ENCODE measurements around the gene PIK3CD. TPM values are rescaled to one million over a fixed set of nuclear protein-coding genes. Genes with fewer than 3 reads are reported as not detected.
A peak's percentile ranks its signal among the peaks of the same experiment; 100 is the strongest.
"Not testable (repeated sequence)": the region's sequence is repeated elsewhere in the genome, so short reads cannot be mapped to it uniquely, and the experiment has no call there.

Gene PIK3CD
- total RNA-seq, 2 experiments from 2014 or later, result 96.6 to 101 TPM

DNA sequence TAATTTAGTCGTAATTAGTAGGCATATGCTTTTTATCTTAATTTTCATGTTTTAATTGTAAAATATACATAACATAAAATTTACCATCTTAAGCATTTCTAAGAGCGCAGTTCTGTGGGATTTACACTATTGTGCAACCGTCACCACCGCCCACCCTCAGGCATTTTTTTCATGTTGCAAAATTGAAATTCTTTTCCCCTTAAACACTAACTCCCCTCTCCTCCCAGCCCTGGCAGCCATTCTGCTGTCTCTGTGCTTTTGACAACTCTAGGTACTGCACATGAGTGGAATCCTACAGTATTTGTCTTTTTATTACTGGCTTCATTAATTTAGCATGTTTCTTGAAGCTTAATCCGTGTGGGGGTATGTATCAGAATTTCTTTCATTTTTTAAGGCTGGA lies 7.8 kb downstream of the PIK3CD start:
- Mint-ChIP-seq H3K4me1 (ENCODE audit: low read depth) (peaks cover 76% of the 10 kb centered on the region), H3K9me3 (peaks cover 2% of the 10 kb centered on the region), H3K36me3 (ENCODE audit: low read depth) (peaks cover 22% of the 10 kb centered on the region), H3K27me3 (ENCODE audit: low read depth) (no peaks in the 10 kb centered on the region), H3K27ac (peak overlapping the region; percentile 68), H3K4me3 (no peak overlapping the region)
- intact Hi-C loops (cut with micrococcal nuclease), result loop anchor here (10.0 kb wide), 1 partner anchor 785 kb away; the partner anchor contains the start of gene ENO1
- DNase-seq, result no peak
- CTCF ChIA-PET, result interaction anchor here (1.1 kb wide), 1 partner anchor 12 kb away, joined by 3 read pairs; no protein-coding TSS in a partner anchor

DNA sequence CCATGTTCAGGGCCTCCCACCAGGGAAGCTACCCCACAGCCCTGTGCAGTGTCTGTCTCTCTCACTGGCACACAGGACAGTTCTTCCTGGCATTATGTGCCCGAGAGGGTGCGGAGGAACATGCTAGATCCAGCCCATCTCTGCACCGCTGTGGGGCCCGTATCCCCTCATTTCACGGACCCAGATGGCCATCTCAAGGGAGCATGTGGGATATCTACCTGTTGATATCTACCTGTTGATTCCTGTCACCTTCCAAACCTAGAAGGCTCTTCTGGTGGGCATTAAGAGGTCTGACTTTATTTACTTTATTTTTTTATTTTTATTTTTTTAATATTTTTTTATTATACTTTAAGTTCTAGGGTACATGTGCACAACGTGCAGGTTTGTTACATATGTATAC lies 11.7 kb downstream of the PIK3CD start:
- intact Hi-C loops (cut with micrococcal nuclease), result no loop called here
- no peak overlapping the region for H3K4me3 Mint-ChIP-seq
- no peak for DNase-seq
- no peaks in the 10 kb centered on the region for H3K27me3 Mint-ChIP-seq (ENCODE audit: low read depth)
- CTCF ChIA-PET, result no interaction called here
- H3K9me3 Mint-ChIP-seq, result peaks cover 2% of the 10 kb centered on the region
- peak overlapping the region; percentile 30 for H3K27ac Mint-ChIP-seq
- H3K36me3 Mint-ChIP-seq (ENCODE audit: low read depth), result peaks cover 36% of the 10 kb centered on the region
- H3K4me1 Mint-ChIP-seq (ENCODE audit: low read depth), result peaks cover 69% of the 10 kb centered on the region

DNA sequence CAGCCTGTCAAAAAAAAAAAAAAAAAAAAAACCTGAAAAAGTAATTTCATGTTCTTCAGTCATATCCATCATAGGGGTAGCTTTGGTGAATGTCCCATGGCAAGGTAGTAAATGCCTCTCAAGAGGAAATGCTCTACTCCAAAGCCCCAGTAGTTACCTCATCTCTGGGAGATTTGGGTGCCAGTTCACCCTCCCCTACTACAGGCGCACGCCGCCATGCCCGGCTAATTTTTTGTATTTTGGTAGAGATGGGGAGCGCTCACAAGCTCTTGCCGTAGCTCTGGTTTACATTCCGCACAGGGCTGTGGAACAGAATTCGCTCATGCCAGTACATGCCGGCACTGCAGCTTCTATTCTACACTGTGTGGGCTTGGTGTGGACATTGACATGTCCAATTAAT lies 13.7 kb downstream of the PIK3CD start:
- no peak for DNase-seq
- Mint-ChIP-seq H3K36me3 (ENCODE audit: low read depth) (peaks cover 36% of the 10 kb centered on the region), H3K27ac (peak overlapping the region; percentile 28), H3K27me3 (ENCODE audit: low read depth) (no peaks in the 10 kb centered on the region), H3K9me3 (peaks cover 2% of the 10 kb centered on the region), H3K4me1 (ENCODE audit: low read depth) (peaks cover 69% of the 10 kb centered on the region), H3K4me3 (no peak overlapping the region)
- intact Hi-C loops (cut with micrococcal nuclease), result no loop called here
- CTCF ChIA-PET, result interaction anchor here (1.6 to 1.7 kb wide), 2 partner anchors 12 to 14 kb away, joined by 3 to 5 read pairs; partner anchors contain the start of gene PIK3CD

DNA sequence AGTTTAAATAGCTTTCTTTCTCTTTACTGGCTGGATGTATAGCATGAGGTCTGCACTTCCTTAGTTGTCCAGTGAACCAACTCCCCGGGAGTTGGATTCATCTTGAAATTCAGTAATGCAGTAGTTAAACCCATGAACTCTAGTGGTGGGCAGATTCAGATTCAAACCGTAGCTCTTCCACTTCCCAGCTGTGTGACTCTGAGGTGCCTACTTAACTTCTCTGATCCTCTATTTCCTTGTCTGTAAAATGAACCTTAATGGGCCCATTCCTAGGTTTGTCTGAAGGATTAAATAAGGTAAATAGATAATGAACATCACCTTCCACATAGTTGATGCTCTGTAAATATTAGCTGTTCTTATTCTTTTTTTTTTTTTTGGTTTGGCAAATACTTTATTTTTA lies 16.5 kb downstream of the PIK3CD start:
- intact Hi-C loops (cut with micrococcal nuclease), result no loop called here
- H3K4me3 Mint-ChIP-seq, result no peak overlapping the region
- no peaks in the 10 kb centered on the region for H3K27me3 Mint-ChIP-seq (ENCODE audit: low read depth)
- no peak for DNase-seq
- peaks cover 2% of the 10 kb centered on the region for H3K9me3 Mint-ChIP-seq
- CTCF ChIA-PET, result interaction anchor here (0.6 to 0.8 kb wide), 2 partner anchors 12 to 40 kb away, joined by 3 read pairs; no protein-coding TSS in a partner anchor
- peaks cover 76% of the 10 kb centered on the region for H3K4me1 Mint-ChIP-seq (ENCODE audit: low read depth)
- H3K27ac Mint-ChIP-seq, result peak overlapping the region; percentile 43
- peaks cover 38% of the 10 kb centered on the region for H3K36me3 Mint-ChIP-seq (ENCODE audit: low read depth)

DNA sequence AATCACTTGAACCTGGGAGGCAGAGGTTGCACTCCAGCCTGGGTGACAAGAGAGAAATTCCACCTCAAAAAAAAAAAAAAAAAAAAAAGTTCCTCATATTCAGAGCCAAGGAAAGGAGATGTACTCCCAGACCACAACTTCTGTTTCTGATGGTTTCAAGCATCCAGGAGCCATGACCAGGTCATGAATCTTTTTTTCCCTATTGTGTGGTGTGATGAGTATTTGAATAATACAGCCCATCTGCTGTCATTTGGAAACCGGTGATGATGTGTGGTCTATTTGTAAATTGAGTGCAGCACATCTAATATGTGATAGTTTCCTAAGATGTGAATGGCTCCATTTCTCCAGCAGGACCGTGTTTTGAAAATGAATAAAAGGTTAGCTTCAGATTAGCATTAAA lies 18.6 kb downstream of the PIK3CD start:
- Mint-ChIP-seq H3K27ac (peak overlapping the region; percentile 86), H3K4me3 (no peak overlapping the region), H3K9me3 (no peaks in the 10 kb centered on the region), H3K4me1 (ENCODE audit: low read depth) (peaks cover 82% of the 10 kb centered on the region), H3K36me3 (ENCODE audit: low read depth) (peaks cover 35% of the 10 kb centered on the region), H3K27me3 (ENCODE audit: low read depth) (no peaks in the 10 kb centered on the region)
- intact Hi-C loops (cut with micrococcal nuclease), result loop anchor here (1.0 to 2.0 kb wide), 3 partner anchors 15 to 58 kb away; no protein-coding TSS in a partner anchor
- CTCF ChIA-PET, result interaction anchor here (0.8 to 2.2 kb wide), 3 partner anchors 12 to 17 kb away, joined by 3 to 9 read pairs (median 4); no protein-coding TSS in a partner anchor
- peak; percentile 56 for DNase-seq

DNA sequence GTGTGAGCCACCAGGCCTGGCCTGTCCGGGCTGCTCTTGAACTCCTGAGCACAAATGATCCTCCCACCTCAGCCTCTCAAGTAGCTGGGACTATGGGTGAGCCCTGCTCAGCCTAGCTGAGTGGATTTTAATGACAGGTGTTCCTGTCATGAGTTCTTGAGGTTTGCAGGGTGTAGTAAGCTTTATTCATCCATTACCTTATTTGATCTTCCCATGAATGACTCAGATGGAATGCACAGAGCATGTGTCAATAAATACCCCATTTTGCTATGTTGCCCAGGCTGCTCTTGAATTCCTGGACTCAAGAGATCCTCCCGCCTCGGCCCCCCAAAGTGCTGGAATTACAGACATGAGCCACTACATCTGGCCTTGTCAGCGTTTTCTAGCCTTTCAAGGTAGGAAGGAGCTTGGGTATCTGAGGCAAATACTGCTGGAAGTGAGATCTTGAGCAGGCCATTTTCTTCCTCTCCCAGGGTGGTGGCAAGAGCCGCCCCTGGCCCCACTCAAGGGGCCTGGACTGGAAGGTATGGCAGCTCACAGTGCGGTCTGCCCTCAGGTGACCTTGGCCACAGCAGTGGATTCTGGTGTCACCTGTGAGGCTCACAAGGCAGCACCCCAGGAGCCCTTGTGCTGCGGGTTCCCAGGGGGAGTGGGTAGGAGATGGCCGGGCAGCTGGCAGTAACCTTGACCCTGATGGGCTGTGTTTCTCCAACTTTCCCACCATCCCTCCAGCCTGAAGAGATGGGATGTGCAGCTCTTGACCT lies 20.0 kb downstream of the PIK3CD start:
- no peaks in the 10 kb centered on the region for H3K9me3 Mint-ChIP-seq
- peak overlapping the region; percentile 24 for H3K4me3 Mint-ChIP-seq
- peak; percentile 59 for DNase-seq
- peak overlapping the region; percentile 86 for H3K27ac Mint-ChIP-seq
- intact Hi-C loops (cut with micrococcal nuclease), result loop anchor here (1.0 to 2.0 kb wide), 2 partner anchors 15 to 42 kb away; no protein-coding TSS in a partner anchor
- CTCF ChIA-PET, result interaction anchor here (0.9 to 2.8 kb wide), 7 partner anchors 12 to 50 kb away, joined by 3 to 10 read pairs (median 4); no protein-coding TSS in a partner anchor
- no peaks in the 10 kb centered on the region for H3K27me3 Mint-ChIP-seq (ENCODE audit: low read depth)
- H3K4me1 Mint-ChIP-seq (ENCODE audit: low read depth), result peaks cover 77% of the 10 kb centered on the region
- peaks cover 35% of the 10 kb centered on the region for H3K36me3 Mint-ChIP-seq (ENCODE audit: low read depth)

DNA sequence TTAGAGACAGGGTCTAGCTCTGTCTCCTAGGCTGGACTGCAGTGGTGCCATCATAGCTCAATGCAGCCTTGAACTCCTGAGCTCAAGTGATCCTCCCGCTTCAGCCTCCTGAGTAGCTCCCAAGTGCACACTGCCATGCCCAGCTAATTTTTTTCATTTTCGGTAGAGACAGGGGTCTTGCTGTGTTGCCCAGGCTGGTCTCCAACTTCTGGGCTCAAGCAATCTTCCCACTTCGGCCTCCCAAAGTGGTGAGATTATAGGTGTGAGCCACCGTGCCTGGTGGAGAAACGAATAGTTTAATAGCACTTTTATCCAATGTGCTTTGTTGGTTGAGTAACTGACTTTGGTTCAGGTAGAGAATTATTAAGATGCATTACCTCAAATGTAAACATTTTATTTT lies 20.9 kb downstream of the PIK3CD start:
- H3K4me3 Mint-ChIP-seq, result no peak overlapping the region
- intact Hi-C loops (cut with micrococcal nuclease), result no loop called here

DNA sequence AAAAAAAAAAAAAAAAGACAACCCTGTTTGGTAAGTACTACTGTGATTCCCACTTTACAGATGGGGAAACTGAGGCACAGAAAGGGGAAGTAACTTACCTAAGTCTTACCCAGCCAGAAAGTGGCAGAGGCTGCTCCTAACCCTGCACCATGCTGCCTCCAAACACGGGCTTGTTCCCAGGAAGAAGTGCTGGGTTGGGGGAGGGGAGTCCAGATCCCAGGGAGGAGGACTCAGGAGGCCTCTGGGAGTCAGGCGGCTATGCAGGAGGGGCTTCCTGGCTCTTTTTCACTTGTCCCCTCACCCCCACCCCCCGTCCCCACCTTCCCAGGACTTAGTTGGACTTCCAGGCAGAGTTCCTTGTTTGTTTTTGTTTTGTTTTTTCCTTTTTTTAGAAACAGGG lies 23.9 kb downstream of the PIK3CD start:
- intact Hi-C loops (cut with micrococcal nuclease), result no loop called here
- no peaks in the 10 kb centered on the region for H3K9me3 Mint-ChIP-seq
- H3K4me1 Mint-ChIP-seq (ENCODE audit: low read depth), result peaks cover 68% of the 10 kb centered on the region
- no peaks in the 10 kb centered on the region for H3K27me3 Mint-ChIP-seq (ENCODE audit: low read depth)
- peaks cover 31% of the 10 kb centered on the region for H3K36me3 Mint-ChIP-seq (ENCODE audit: low read depth)
- CTCF ChIA-PET, result no interaction called here
- H3K4me3 Mint-ChIP-seq, result no peak overlapping the region
- DNase-seq, result no peak
- no peak overlapping the region for H3K27ac Mint-ChIP-seq

More for the DNA sequence above, 20.9 kb downstream of the PIK3CD start:
- no peaks in the 10 kb centered on the region for H3K27me3 Mint-ChIP-seq (ENCODE audit: low read depth)
- CTCF ChIA-PET, result interaction anchor here (0.9 to 2.8 kb wide), 6 partner anchors 9 to 49 kb away, joined by 3 to 10 read pairs (median 4); no protein-coding TSS in a partner anchor
- peaks cover 76% of the 10 kb centered on the region for H3K4me1 Mint-ChIP-seq (ENCODE audit: low read depth)
- H3K9me3 Mint-ChIP-seq, result no peaks in the 10 kb centered on the region
- peak overlapping the region; percentile 61 for H3K27ac Mint-ChIP-seq
- H3K36me3 Mint-ChIP-seq (ENCODE audit: low read depth), result peaks cover 35% of the 10 kb centered on the region
- DNase-seq, result no peak

DNA sequence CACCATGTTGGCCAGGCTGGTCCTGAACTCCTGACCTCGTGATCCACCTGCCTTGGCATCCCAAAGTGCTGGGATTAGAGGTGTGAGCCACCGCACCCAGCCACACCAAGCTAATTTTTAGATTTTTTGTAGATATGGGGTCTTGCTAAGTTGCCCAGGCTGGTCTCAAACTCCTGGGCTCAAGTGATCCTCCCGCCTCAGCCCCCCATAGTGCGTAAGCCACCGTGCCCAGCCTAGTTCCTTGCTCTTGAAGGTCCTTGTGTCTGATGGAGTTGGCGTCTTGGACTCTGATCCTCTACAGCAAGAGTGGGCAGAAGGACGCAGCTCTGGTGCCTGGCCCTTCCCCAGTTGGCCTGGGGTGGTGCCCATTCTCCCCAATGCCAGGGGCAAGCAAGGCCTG lies 24.6 kb downstream of the PIK3CD start:
- CTCF ChIA-PET; H3K9me3 Mint-ChIP-seq; intact Hi-C loops (cut with micrococcal nuclease); H3K27me3 Mint-ChIP-seq (ENCODE audit: low read depth); H3K4me3 Mint-ChIP-seq; DNase-seq: not testable (repeated sequence)
- Mint-ChIP-seq H3K4me1 (ENCODE audit: low read depth) (peaks cover 66% of the 10 kb centered on the region), H3K27ac (peak overlapping the region; percentile 44), H3K36me3 (ENCODE audit: low read depth) (peaks cover 28% of the 10 kb centered on the region)

DNA sequence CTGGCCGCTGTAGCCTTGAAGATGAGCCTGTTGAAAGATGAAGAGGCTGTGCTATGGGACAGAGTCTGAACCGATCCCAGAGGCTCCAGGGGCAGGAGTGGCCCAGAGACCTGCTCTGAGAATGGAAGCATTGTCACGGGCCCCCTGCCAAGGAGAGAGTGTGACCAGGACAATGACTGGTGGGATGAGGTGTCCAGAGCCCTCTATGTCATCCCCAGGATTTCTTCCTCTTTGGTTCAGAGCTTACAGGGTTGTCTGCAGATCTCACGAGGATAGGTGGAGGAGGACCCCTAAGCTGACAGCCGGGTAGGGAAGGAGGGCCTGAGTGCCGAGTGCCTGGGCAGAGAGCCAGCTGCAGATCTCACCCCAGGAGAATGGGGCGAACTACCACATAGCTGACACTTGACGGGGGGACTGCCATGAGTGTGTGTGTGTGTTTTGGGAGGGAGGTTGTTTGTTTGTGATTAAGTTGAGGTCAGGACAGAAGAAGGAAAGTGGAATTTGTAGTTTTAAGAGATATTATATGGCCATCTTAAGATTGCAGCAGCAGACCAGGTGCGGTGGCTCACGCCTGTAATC lies 25.4 kb downstream of the PIK3CD start:
- H3K4me1 Mint-ChIP-seq (ENCODE audit: low read depth), result peaks cover 66% of the 10 kb centered on the region
- peaks cover 23% of the 10 kb centered on the region for H3K36me3 Mint-ChIP-seq (ENCODE audit: low read depth)
- intact Hi-C loops (cut with micrococcal nuclease), result no loop called here

DNA sequence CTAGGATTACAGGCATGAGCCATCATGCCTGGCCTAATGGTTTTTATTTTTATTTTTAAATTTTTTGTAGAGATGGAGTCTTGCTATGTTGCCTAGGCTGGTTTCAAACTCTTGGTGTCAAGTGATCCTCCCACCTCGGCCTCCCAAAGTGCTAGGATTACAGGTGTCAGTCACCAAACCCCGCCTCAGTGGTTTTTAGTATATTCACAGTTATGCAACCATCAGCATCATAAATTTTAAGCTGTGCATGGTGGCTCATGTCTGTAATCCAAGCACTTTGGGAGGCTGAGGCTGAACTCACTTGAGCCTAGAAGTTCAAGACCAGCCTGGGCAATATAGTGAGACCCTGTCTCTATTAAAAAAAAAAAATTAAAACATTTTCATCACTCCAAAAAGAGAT lies 28.6 kb downstream of the PIK3CD start:
- CTCF ChIA-PET, result interaction anchor here (1.2 kb wide), 1 partner anchor 27 kb away, joined by 5 read pairs; no protein-coding TSS in a partner anchor
- no peak overlapping the region for H3K27ac Mint-ChIP-seq
- no peak for DNase-seq
- H3K4me3 Mint-ChIP-seq, result no peak overlapping the region
- peaks cover 59% of the 10 kb centered on the region for H3K4me1 Mint-ChIP-seq (ENCODE audit: low read depth)
- no peaks in the 10 kb centered on the region for H3K9me3 Mint-ChIP-seq
- H3K27me3 Mint-ChIP-seq (ENCODE audit: low read depth), result no peaks in the 10 kb centered on the region
- peaks cover 23% of the 10 kb centered on the region for H3K36me3 Mint-ChIP-seq (ENCODE audit: low read depth)
- intact Hi-C loops (cut with micrococcal nuclease), result no loop called here

More for the DNA sequence above, 25.4 kb downstream of the PIK3CD start:
- DNase-seq, result no peak
- Mint-ChIP-seq H3K4me3 (no peak overlapping the region), H3K27me3 (ENCODE audit: low read depth) (no peaks in the 10 kb centered on the region), H3K27ac (peak overlapping the region; percentile 44), H3K9me3 (no peaks in the 10 kb centered on the region)
- CTCF ChIA-PET, result interaction anchor here (0.7 to 0.9 kb wide), 2 partner anchors 10 to 25 kb away, joined by 3 to 5 read pairs; no protein-coding TSS in a partner anchor

DNA sequence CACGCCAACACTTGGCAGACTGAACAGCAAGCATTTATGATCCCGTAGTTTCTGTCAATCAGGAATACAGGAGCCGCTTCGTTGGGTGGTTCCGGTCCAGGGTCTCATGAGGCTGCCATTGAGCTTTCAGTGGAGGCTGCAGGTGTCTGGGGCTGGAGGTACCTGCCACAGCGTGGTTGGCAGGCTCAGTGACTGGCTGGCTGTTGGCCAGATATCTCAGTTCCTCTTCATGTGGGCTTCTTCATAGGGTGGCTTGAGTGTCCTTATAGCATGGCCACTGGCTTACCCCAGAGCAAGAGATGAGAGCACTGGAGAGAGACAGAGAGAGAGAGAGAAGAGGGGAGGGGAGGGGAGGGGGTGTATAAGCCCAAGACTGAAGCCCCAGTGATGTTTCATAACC lies 29.3 kb downstream of the PIK3CD start:
- no peaks in the 10 kb centered on the region for H3K9me3 Mint-ChIP-seq
- H3K4me3 Mint-ChIP-seq, result no peak overlapping the region
- H3K27me3 Mint-ChIP-seq (ENCODE audit: low read depth), result no peaks in the 10 kb centered on the region
- H3K27ac Mint-ChIP-seq, result peak overlapping the region; percentile 5
- CTCF ChIA-PET, result interaction anchor here (0.9 to 1.4 kb wide), 4 partner anchors 8 to 28 kb away, joined by 3 to 5 read pairs (median 4); no protein-coding TSS in a partner anchor
- H3K36me3 Mint-ChIP-seq (ENCODE audit: low read depth), result peaks cover 23% of the 10 kb centered on the region
- peaks cover 60% of the 10 kb centered on the region for H3K4me1 Mint-ChIP-seq (ENCODE audit: low read depth)
- no peak for DNase-seq
- intact Hi-C loops (cut with micrococcal nuclease), result no loop called here
